Pancreas (tissue), 10 donors: Measurements from ENCODE around the gene GGA3. TPM values are rescaled to one million over a fixed set of nuclear protein-coding genes. Genes with fewer than 3 reads are reported as not detected.

Source experiments
- ATAC-seq, 4 donors: fragments of 200-7000 bp; cut with Tn5 transposase; one replicate each; pipeline versions ENCODE4 v1.8.0 to v1.9.1; 2020; ENCODE audit warnings: mild to moderate bottlenecking in 4 of 4, moderate library complexity in 4 of 4
- DNase-seq, 6 donors: peaks; one replicate each; pipeline ENCODE4 v3.0.0-alpha.2; 2020
- FAIRE-seq: peaks from 2 replicates; lab custom pipeline; 2012; peaks lifted over from hg19 to GRCh38; lab: Jason Lieb, UNC
- H3K27ac ChIP-seq, 4 donors: fragments of 200-600 bp; sonication (generic); 1 replicate in 3 of 4; 2 replicates in 1 of 4; pipeline versions ENCODE4 v1.5.0 to v1.8.0; 2020
- H3K27me3 ChIP-seq, 4 donors: fragments of 200-600 bp; one replicate each; pipeline ENCODE4 v1.8.0; 2021
- H3K36me3 ChIP-seq, 3 donors: fragments of 200-600 bp; sonication (generic) in 1 of 3; one replicate each; pipeline versions ENCODE4 v1.5.0 to v1.8.0; 2020 to 2021
- H3K4me1 ChIP-seq, 3 donors: fragments of 200-600 bp; one replicate each; pipeline ENCODE4 v1.8.0; 2021
- H3K4me3 ChIP-seq, 4 donors: fragments of 200-600 bp; sonication (generic) in 2 of 4; one replicate each; pipeline versions ENCODE4 v1.5.0 to v1.8.0; 2020 to 2021
- H3K9me3 ChIP-seq, 4 donors: fragments of 200-600 bp; one replicate each; pipeline ENCODE4 v1.8.0; 2021
- CTCF ChIP-seq, 4 donors: fragments of 200-600 bp; sonication (generic) in 3 of 4; IDR thresholded peaks; one replicate each; pipeline versions ENCODE4 v1.5.0 to v1.8.0; 2021; ENCODE audit warnings: antibody characterized with exemption in 4 of 4
- WGBS, 2 donors: extraction: QIAGEN DNeasy Blood & Tissue Kit; methylation state at CpG; one replicate each; pipeline ENCODE4 v1.1.7; 2013; 5-methylcytosine and 5-hydroxymethylcytosine counted together
- intact Hi-C, 3 donors: fragments of 100-400 bp; cut with DNase I; formaldehyde crosslinking; loops; one replicate each; pipeline versions ENCODE4 v1.11.1 to v1.14.2; 2022
- polyA plus RNA-seq, 2 donors: library from polyadenylated mRNA; stranded (reverse); fragments of 200-250 nt; gene quantifications; one replicate each; pipeline ENCODE4 v1.2.3, GENCODE V29; 2013
- total RNA-seq, 6 donors: library from RNA; stranded (reverse); fragmentation: NEBNext Ultra II Directional in 4 of 6; extraction: Animal tissue kit (Norgen Biotek cat#: 25700) in 4 of 6; gene quantifications; one replicate each; pipeline versions ENCODE4 v1.2.1 to v1.2.4, GENCODE V29; 2021 to 2023
- donor health status: healthy with polysubstance abuse.
- donor health status: DM: no; HTN: no; CAD: no; lungs with moderate emphysema.
- donor health status: DM: no; HTN: no; CAD: no.
- donor health status: control.
- donor health status: control.
- donor health status: Bipolar disorder and iron deficiency.
- donor health status: DM: yes; HTN: yes; CAD: no.
- donor health status: DM: no; HTN: no; CAD: no.
- donor health status: DM: no; HTN: no; CAD: no.
- donor health status: DM: yes; HTN: yes; CAD: no.

The GGA3 gene
- total and polyA plus RNA-seq, 8 donors = 13.9 to 39.7 (median 21.0) TPM

- FAIRE-seq (no peak), DNase-seq (no peak), ATAC-seq (no peak)
- no peaks in the 10 kb centered on the region for H3K27me3 ChIP-seq
- H3K4me1 ChIP-seq = no peaks in the 10 kb centered on the region
- 78 to 84% methylated on average over 5 of the region's 5 CpGs for WGBS, 2 donors
- H3K9me3 ChIP-seq = no peaks in the 10 kb centered on the region
- no peak overlapping the region for H3K4me3 ChIP-seq
- no peak overlapping the region for H3K27ac ChIP-seq
- intact Hi-C loops = no loop called here
- TF ChIP-seq CTCF (IDR thresholded peaks at IDR 0.05) = no peak
- H3K36me3 ChIP-seq = peaks cover 0 to 44% (median 16%) of the 10 kb centered on the region in 3 donors
Observed at GRCh38 chr17:75227729-75228128, 33.7 kb downstream of the GGA3 start.

GRCh38 chr17:75225016-75225415 is 36.4 kb downstream of the GGA3 start:
- intact Hi-C loops = no loop called here
- no peaks in the 10 kb centered on the region for H3K4me1 ChIP-seq
- no peak for DNase-seq
- FAIRE-seq = no peak
- no peak overlapping the region for H3K4me3 ChIP-seq
- ATAC-seq = no peak
- WGBS, 2 donors = 82 to 83% methylated on average over 14 of the region's 14 CpGs
- no peak for TF ChIP-seq CTCF (IDR thresholded peaks at IDR 0.05)
- peaks cover 0 to 34% (median 13%) of the 10 kb centered on the region in 3 donors for H3K36me3 ChIP-seq
- no peaks in the 10 kb centered on the region for H3K27me3 ChIP-seq
- no peaks in the 10 kb centered on the region for H3K9me3 ChIP-seq
- H3K27ac ChIP-seq = no peak overlapping the region

GRCh38 chr17:75219815-75220214 is 41.6 kb downstream of the GGA3 start:
- Histone ChIP-seq H3K4me3 (no peak overlapping the region), H3K36me3 (peaks cover 0 to 31% (median 6%) of the 10 kb centered on the region in 3 donors), H3K9me3 (no peaks in the 10 kb centered on the region), H3K27ac (no peak overlapping the region), H3K4me1 (no peaks in the 10 kb centered on the region), H3K27me3 (no peaks in the 10 kb centered on the region)
- intact Hi-C loops = no loop called here
- no peak for DNase-seq
- FAIRE-seq = no peak
- ATAC-seq = no peak
- TF ChIP-seq CTCF (IDR thresholded peaks at IDR 0.05) = no peak
- WGBS, 2 donors = 98 to 100% methylated on average over 3 of the region's 3 CpGs

- Histone ChIP-seq H3K9me3 (no peaks in the 10 kb centered on the region), H3K4me3 (no peak overlapping the region), H3K4me1 (no peaks in the 10 kb centered on the region), H3K27me3 (no peaks in the 10 kb centered on the region), H3K27ac (no peak overlapping the region), H3K36me3 (peaks cover 0 to 47% (median 6%) of the 10 kb centered on the region in 3 donors)
- no peak for TF ChIP-seq CTCF (IDR thresholded peaks at IDR 0.05)
- intact Hi-C loops = no loop called here
- WGBS, 2 donors = 92 to 94% methylated on average over 6 of the region's 6 CpGs
- FAIRE-seq = no peak
- DNase-seq = no peak
- no peak for ATAC-seq
Observed at GRCh38 chr17:75218131-75218530, 43.3 kb downstream of the GGA3 start.

GRCh38 chr17:75209061-75209460 is 52.3 kb downstream of the GGA3 start:
- Histone ChIP-seq H3K27ac (no peak overlapping the region), H3K27me3 (no peaks in the 10 kb centered on the region), H3K36me3 (peaks cover 0 to 31% (median 4%) of the 10 kb centered on the region in 3 donors), H3K4me3 (no peak overlapping the region), H3K9me3 (no peaks in the 10 kb centered on the region), H3K4me1 (peaks cover 0 to 8% (median 0%) of the 10 kb centered on the region in 3 donors)
- TF ChIP-seq CTCF (IDR thresholded peaks at IDR 0.05) = no peak
- FAIRE-seq (no peak), DNase-seq (no peak), ATAC-seq (no peak)
- intact Hi-C loops = no loop called here
- 78 to 84% methylated on average over 3 of the region's 3 CpGs for WGBS, 2 donors
